Adrenal gland (tissue), 5 donors: ENCODE data around the gene SPPL2C.

ENCODE experiments used
- CTCF ChIP-seq, 6 experiments: fragments of 450-650 bp in 4 of 6; fragments of 200-600 bp in 2 of 6; sonication (generic) in 1 of 6; IDR thresholded peaks; 1 replicate in 5 of 6; 2 replicates in 1 of 6; pipeline versions ENCODE4 v1.5.1 to v1.8.0; 2016 to 2021; ENCODE audit warnings: antibody characterized with exemption in 6 of 6, mild to moderate bottlenecking in 2 of 6, moderate library complexity in 1 of 6
- POLR2A ChIP-seq, 2 donors: fragments of 450-650 bp; IDR thresholded peaks; one replicate each; pipeline ENCODE4 v1.6.1; 2017; ENCODE audit warnings: antibody characterized with exemption in 2 of 2, mild to moderate bottlenecking in 2 of 2, moderate library complexity in 1 of 2
- donor health status: DM: no; HTN: no; CAD: no.

GRCh38 chr17:45848868-45849535 is 4.3 kb downstream of the SPPL2C start:
- TF ChIP-seq CTCF (IDR thresholded peaks at IDR 0.05) (no peak), POLR2A (IDR thresholded peaks at IDR 0.05) (no peak)
